Right cardiac atrium (tissue), 5 donors: Measurements from ENCODE around the gene MSMP. TPM values are rescaled to one million over a fixed set of nuclear protein-coding genes. Genes with fewer than 3 reads are reported as not detected.
A peak's percentile ranks its signal among the peaks of the same experiment; 100 is the strongest.

Experiments used
- ATAC-seq, 2 donors: fragments of 200-7000 bp; cut with Tn5 transposase; one replicate each; pipeline versions ENCODE4 v1.8.0 to v1.9.1; 2020; ENCODE audit warnings: moderate library complexity in 2 of 2, mild to moderate bottlenecking in 1 of 2
- DNase-seq, 3 donors: peaks; one replicate each; pipeline ENCODE4 v3.0.0-alpha.2; 2020
- H3K27ac ChIP-seq: one replicate; pipeline ENCODE4 v1.5.1; 2013; ENCODE audit warnings: mild to moderate bottlenecking, low read length, control low read depth, moderate library complexity
- H3K27me3 ChIP-seq: one replicate; pipeline ENCODE4 v1.6.1; 2013; ENCODE audit not compliant: control insufficient read depth, insufficient read depth
- H3K4me1 ChIP-seq: one replicate; pipeline ENCODE4 v1.6.1; 2013; ENCODE audit warnings: low read length; ENCODE audit not compliant: control insufficient read depth, insufficient read depth
- H3K4me3 ChIP-seq: one replicate; pipeline ENCODE4 v1.5.1; 2013; ENCODE audit warnings: low read length, control low read depth
- H3K9me3 ChIP-seq: one replicate; pipeline ENCODE4 v1.6.1; 2013; ENCODE audit warnings: low read length; ENCODE audit not compliant: control insufficient read depth
- WGBS: extraction: QIAGEN DNeasy Blood & Tissue Kit; methylation state at CpG from one replicate; pipeline ENCODE4 v1.1.7; 2013; 5-methylcytosine and 5-hydroxymethylcytosine counted together
- intact Hi-C, 4 donors: fragments of 100-400 bp; cut with DNase I; formaldehyde crosslinking; loops; one replicate each; pipeline versions ENCODE4 v1.11.0 to v1.14.0; 2022 to 2023
- microRNA-seq, 2 donors: library from miRNA; unstranded; fragments of <30 nt; microRNA quantifications; one replicate each; pipeline ENCODE4 v1.2.0, GENCODE V29; 2020 to 2021
- polyA plus RNA-seq: library from polyadenylated mRNA; stranded (reverse); fragments of 200-250 nt; gene quantifications from one replicate; pipeline ENCODE4 v1.2.3, GENCODE V29; 2013
- total RNA-seq, 4 donors: library from RNA; stranded (reverse); fragmentation: NEBNext Ultra II Directional; extraction: Animal tissue kit (Norgen Biotek cat#: 25700); gene quantifications; one replicate each; pipeline ENCODE4 v1.2.1, GENCODE V29; 2021
- donor health status: healthy with polysubstance abuse.
- donor health status: DM: no; HTN: yes; CAD: no.
- donor health status: DM: no; HTN: no; CAD: no.
- donor health status: DM: no; HTN: yes; CAD: no; lungs with severe emphysema.
- donor health status: DM: yes; HTN: yes; CAD: no.

Gene MSMP
- total and polyA plus RNA-seq, 5 donors = 0.27 TPM; not detected in 4

- 79% methylated on average over 21 of the region's 21 CpGs for WGBS
- ATAC-seq = peak in 1 of 2 donors; percentile 32
- H3K27ac ChIP-seq = peak overlapping the region; percentile 78
Measured at GRCh38 chr9:35711501-35712428, 42.3 kb downstream of the MSMP start.

GRCh38 chr9:35710818-35711500 is 43.1 kb downstream of the MSMP start:
- Histone ChIP-seq H3K4me3 (no peak overlapping the region), H3K9me3 (no peaks in the 10 kb centered on the region), H3K4me1 (no peaks in the 10 kb centered on the region), H3K27ac (peak overlapping the region; percentile 78), H3K27me3 (no peaks in the 10 kb centered on the region)
- intact Hi-C loops = no loop called here
- 52% methylated on average over 7 of the region's 7 CpGs for WGBS
- peak in 1 of 3 donors; percentile 55 for DNase-seq
- peak; percentile 17 to 20 for ATAC-seq

More at GRCh38 chr9:35711501-35712428, 42.3 kb downstream of the MSMP start:
- no peaks in the 10 kb centered on the region for H3K27me3 ChIP-seq
- H3K9me3 ChIP-seq = no peaks in the 10 kb centered on the region
- H3K4me1 ChIP-seq = no peaks in the 10 kb centered on the region
- DNase-seq = peak in 1 of 3 donors; percentile 41
- H3K4me3 ChIP-seq = no peak overlapping the region
- intact Hi-C loops = no loop called here

GRCh38 chr9:35708146-35708545 is 45.9 kb downstream of the MSMP start:
- H3K4me3 ChIP-seq = no peak overlapping the region
- no peak overlapping the region for H3K27ac ChIP-seq
- DNase-seq (peak in 1 of 3 donors; percentile 27), ATAC-seq (no peak)
- H3K9me3 ChIP-seq = no peaks in the 10 kb centered on the region
- intact Hi-C loops = no loop called here
- no peaks in the 10 kb centered on the region for H3K27me3 ChIP-seq
- H3K4me1 ChIP-seq = no peaks in the 10 kb centered on the region
- WGBS = 95% methylated on average over 4 of the region's 4 CpGs

GRCh38 chr9:35706951-35707350 is 47.1 kb downstream of the MSMP start:
- Histone ChIP-seq H3K27me3 (no peaks in the 10 kb centered on the region), H3K27ac (no peak overlapping the region), H3K4me3 (no peak overlapping the region), H3K4me1 (no peaks in the 10 kb centered on the region), H3K9me3 (no peaks in the 10 kb centered on the region)
- intact Hi-C loops = no loop called here
- ATAC-seq (no peak), DNase-seq (no peak)
- 85% methylated on average over 10 of the region's 10 CpGs for WGBS

GRCh38 chr9:35705836-35706430 is 48.1 kb downstream of the MSMP start:
- WGBS = 92% methylated on average over 7 of the region's 7 CpGs
- H3K27me3 ChIP-seq = no peaks in the 10 kb centered on the region
- no peaks in the 10 kb centered on the region for H3K4me1 ChIP-seq
- intact Hi-C loops = no loop called here
- no peaks in the 10 kb centered on the region for H3K9me3 ChIP-seq
- ATAC-seq (no peak), DNase-seq (no peak)
- no peak overlapping the region for H3K27ac ChIP-seq
- no peak overlapping the region for H3K4me3 ChIP-seq

- H3K27ac ChIP-seq = no peak overlapping the region
- no peaks in the 10 kb centered on the region for H3K9me3 ChIP-seq
- 69% methylated on average over 8 of the region's 8 CpGs for WGBS
- H3K4me1 ChIP-seq = no peaks in the 10 kb centered on the region
- DNase-seq (no peak), ATAC-seq (no peak)
- intact Hi-C loops = no loop called here
- H3K27me3 ChIP-seq = no peaks in the 10 kb centered on the region
- H3K4me3 ChIP-seq = no peak overlapping the region
Measured at GRCh38 chr9:35705372-35705771, 48.7 kb downstream of the MSMP start.

GRCh38 chr9:35703906-35704672 is 50.0 kb downstream of the MSMP start:
- Histone ChIP-seq H3K4me3 (no peak overlapping the region), H3K27ac (no peak overlapping the region), H3K27me3 (no peaks in the 10 kb centered on the region), H3K9me3 (no peaks in the 10 kb centered on the region), H3K4me1 (no peaks in the 10 kb centered on the region)
- ATAC-seq (peak; percentile 13 to 37), DNase-seq (peak in 2 of 3 donors; percentile 72 to 84)
- intact Hi-C loops = no loop called here
- 88% methylated on average over 26 of the region's 26 CpGs for WGBS

Small RNA genes within 50 kb of the gene (microRNA-seq; reads per million reads assigned to microRNA genes)
- gene MIR6852 = 0 to 0.42 reads per million in 2 donors
- gene MIR6853 = 0 to 0.42 reads per million in 2 donors

Other genes starting within 250 kb of the MSMP start
- 10 to 100 TPM; 25.0 to 35.3 (median 27.4) TPM for gene TESK1, start 149.0 kb downstream of the MSMP start, total RNA-seq
- 30.5 TPM for gene TESK1, start 149.0 kb downstream of the MSMP start, polyA plus RNA-seq
- under 1 TPM; 0.58 to 0.68 (median 0.60) TPM for gene CD72, start 135.9 kb downstream of the MSMP start, total RNA-seq
- gene CD72, start 135.9 kb downstream of the MSMP start, polyA plus RNA-seq = 0.66 TPM
- gene SIT1, start 103.3 kb downstream of the MSMP start, total RNA-seq = 1 to 10 TPM in 1 of 4 donors, under 1 TPM in 1, not detected in 2; 0.26 to 1.5 TPM
- gene SIT1, start 103.3 kb downstream of the MSMP start, polyA plus RNA-seq = 0.14 TPM
- over 10,000 TPM; 19,654 to 22,919 (median 21,195) TPM for gene RMRP, start 96.3 kb downstream of the MSMP start, total RNA-seq
- 218 TPM for gene RMRP, start 96.3 kb downstream of the MSMP start, polyA plus RNA-seq
- 10 to 100 TPM; 54.7 to 61.6 (median 60.1) TPM for gene CCDC107, start 96.0 kb downstream of the MSMP start, total RNA-seq
- 75.0 TPM for gene CCDC107, start 96.0 kb downstream of the MSMP start, polyA plus RNA-seq
- under 1 TPM in 3 of 4 donors, not detected in 1; 0.29 to 0.50 (median 0.34) TPM for gene ARHGEF39, start 89.1 kb downstream of the MSMP start, total RNA-seq
- gene ARHGEF39, start 89.1 kb downstream of the MSMP start, polyA plus RNA-seq = 0.52 TPM
- gene CA9, start 80.3 kb downstream of the MSMP start, total RNA-seq = 1 to 10 TPM in 3 of 4 donors, not detected in 1; 1.0 to 1.2 (median 1.1) TPM
- gene CA9, start 80.3 kb downstream of the MSMP start, polyA plus RNA-seq = 1.4 TPM
- gene TPM2, start 64.4 kb downstream of the MSMP start, total RNA-seq = 100 to 1,000 TPM; 573 to 840 (median 738) TPM
- gene TPM2, start 64.4 kb downstream of the MSMP start, polyA plus RNA-seq = 2,123 TPM
- gene TLN1, start 22.1 kb downstream of the MSMP start, total RNA-seq = 100 to 1,000 TPM; 263 to 375 (median 298) TPM
- 171 TPM for gene TLN1, start 22.1 kb downstream of the MSMP start, polyA plus RNA-seq
- gene CREB3, start 21.6 kb downstream of the MSMP start, total RNA-seq = 10 to 100 TPM; 24.5 to 35.4 (median 25.7) TPM
- gene CREB3, start 21.6 kb downstream of the MSMP start, polyA plus RNA-seq = 29.6 TPM
- 100 to 1,000 TPM in 2 of 4 donors, 10 to 100 TPM in 2; 93.7 to 117 (median 102) TPM for gene GBA2, start 5.0 kb downstream of the MSMP start, total RNA-seq
- 70.3 TPM for gene GBA2, start 5.0 kb downstream of the MSMP start, polyA plus RNA-seq
- gene RGP1, start 5.0 kb downstream of the MSMP start, total RNA-seq = 10 to 100 TPM; 25.7 to 35.0 (median 30.4) TPM
- 17.7 TPM for gene RGP1, start 5.0 kb downstream of the MSMP start, polyA plus RNA-seq
- 10 to 100 TPM; 21.3 to 29.9 (median 26.3) TPM for gene NPR2, start 37.3 kb upstream of the MSMP start, total RNA-seq
- 24.7 TPM for gene NPR2, start 37.3 kb upstream of the MSMP start, polyA plus RNA-seq
- gene SPAG8, start 58.0 kb upstream of the MSMP start, total RNA-seq = 1 to 10 TPM; 2.6 to 6.0 (median 4.9) TPM
- 5.4 TPM for gene SPAG8, start 58.0 kb upstream of the MSMP start, polyA plus RNA-seq
- gene HINT2, start 60.8 kb upstream of the MSMP start, total RNA-seq = 10 to 100 TPM; 56.7 to 60.7 (median 59.0) TPM
- gene HINT2, start 60.8 kb upstream of the MSMP start, polyA plus RNA-seq = 108 TPM
- gene FAM221B, start 74.5 kb upstream of the MSMP start, total RNA-seq = not detected
- not detected for gene FAM221B, start 74.5 kb upstream of the MSMP start, polyA plus RNA-seq
- gene TMEM8B, start 75.0 kb upstream of the MSMP start, total RNA-seq = 10 to 100 TPM; 19.5 to 21.3 (median 21.0) TPM
- gene TMEM8B, start 75.0 kb upstream of the MSMP start, polyA plus RNA-seq = 12.7 TPM
- gene OR13J1, start 116.1 kb upstream of the MSMP start, total RNA-seq = not detected
- not detected for gene OR13J1, start 116.1 kb upstream of the MSMP start, polyA plus RNA-seq
- gene HRCT1, start 151.9 kb upstream of the MSMP start, total RNA-seq = 1 to 10 TPM; 2.0 to 5.9 (median 5.1) TPM
- gene HRCT1, start 151.9 kb upstream of the MSMP start, polyA plus RNA-seq = 3.3 TPM
- gene SPAAR, start 155.2 kb upstream of the MSMP start, total RNA-seq = 1 to 10 TPM; 3.7 to 8.0 (median 5.8) TPM
- gene SPAAR, start 155.2 kb upstream of the MSMP start, polyA plus RNA-seq = 8.7 TPM
- not detected for gene OR2S2, start 203.9 kb upstream of the MSMP start, total RNA-seq
- not detected for gene OR2S2, start 203.9 kb upstream of the MSMP start, polyA plus RNA-seq